NT2/D1 (cell line): Measurements from ENCODE around the gene HDGFL2.

Experiments
- DNase-seq: peaks from one replicate; pipeline ENCODE4 v3.0.0-alpha.2; 2011; ENCODE audit warnings: low read depth, low spot score
- H3K27me3 ChIP-seq: 2 replicates; pipeline ENCODE4 v1.6.0; 2011; ENCODE audit warnings: mild to moderate bottlenecking; ENCODE audit not compliant: insufficient read length, insufficient read depth
- H3K36me3 ChIP-seq: 2 replicates; pipeline ENCODE4 v1.6.1; 2011; ENCODE audit warnings: mild to moderate bottlenecking, low read length, mixed read lengths; ENCODE audit not compliant: insufficient read depth, insufficient read length
- H3K4me1 ChIP-seq: 2 replicates; pipeline ENCODE4 v1.5.1; 2011; ENCODE audit not compliant: insufficient read depth, insufficient read length
- H3K4me3 ChIP-seq: 2 replicates; pipeline ENCODE4 v1.5.1; 2011; ENCODE audit warnings: low read depth; ENCODE audit not compliant: insufficient read length
- H3K9ac ChIP-seq: 2 replicates; pipeline ENCODE4 v1.6.0; 2011; ENCODE audit warnings: low read depth; ENCODE audit not compliant: insufficient read length
- H3K9me3 ChIP-seq: 2 replicates; pipeline ENCODE4 v1.5.1; 2011; ENCODE audit warnings: mild to moderate bottlenecking, low read length; ENCODE audit not compliant: insufficient read depth
- SUZ12 ChIP-seq: IDR thresholded peaks from 2 replicates; pipeline ENCODE4 v1.6.1; 2011; ENCODE audit not compliant: insufficient read length, insufficient read depth; ENCODE audit errors: extremely low read depth
- YY1 ChIP-seq: IDR thresholded peaks from 2 replicates; pipeline ENCODE4 v1.6.1; 2011; ENCODE audit not compliant: insufficient read length, insufficient read depth
- ZNF274 ChIP-seq: IDR thresholded peaks from 2 replicates; pipeline ENCODE4 v1.6.1; 2011; ENCODE audit warnings: mild to moderate bottlenecking, low read depth, low read length

The HDGFL2 gene

DNA sequence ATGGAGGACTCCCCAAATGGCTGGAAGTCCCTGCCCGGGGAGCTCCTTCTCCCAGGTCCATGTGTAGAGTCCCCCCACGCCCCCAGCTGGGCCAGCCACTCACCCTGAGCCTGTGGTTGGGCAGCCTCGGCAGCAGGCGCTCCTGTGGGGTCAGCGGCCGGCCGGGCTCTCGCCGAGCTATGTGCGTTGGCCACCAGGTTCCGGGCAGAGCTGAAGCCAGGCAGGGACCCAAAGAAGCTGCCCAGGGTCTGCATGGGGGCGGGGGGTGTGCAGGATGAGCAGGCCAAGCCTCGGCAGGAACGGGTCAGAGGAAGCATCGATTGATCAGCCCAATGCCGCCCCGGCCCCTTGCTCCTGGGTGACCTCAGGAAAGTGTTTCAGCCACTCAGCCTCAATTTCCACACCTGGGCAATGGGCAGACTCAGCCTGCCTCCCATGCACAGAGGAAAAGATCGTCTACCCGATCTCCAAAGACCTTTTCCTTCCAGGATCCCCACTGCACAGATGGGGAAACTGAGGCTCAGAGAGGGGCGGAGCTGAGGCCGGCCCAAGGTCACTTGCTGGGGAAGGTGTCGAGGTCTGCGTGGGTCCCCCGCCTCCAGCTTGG is 45.5 kb downstream of the HDGFL2 start:
- Histone ChIP-seq H3K9me3 (no peaks in the 10 kb centered on the region), H3K4me1 (peaks cover 3% of the 10 kb centered on the region), H3K27me3 (peaks cover 33% of the 10 kb centered on the region), H3K4me3 (no peak overlapping the region), H3K36me3 (no peaks in the 10 kb centered on the region), H3K9ac (peak overlapping the region; percentile 4)
- DNase-seq: no peak
- no peak for TF ChIP-seq ZNF274
- TF ChIP-seq YY1: no peak
- TF ChIP-seq SUZ12: no peak

DNA sequence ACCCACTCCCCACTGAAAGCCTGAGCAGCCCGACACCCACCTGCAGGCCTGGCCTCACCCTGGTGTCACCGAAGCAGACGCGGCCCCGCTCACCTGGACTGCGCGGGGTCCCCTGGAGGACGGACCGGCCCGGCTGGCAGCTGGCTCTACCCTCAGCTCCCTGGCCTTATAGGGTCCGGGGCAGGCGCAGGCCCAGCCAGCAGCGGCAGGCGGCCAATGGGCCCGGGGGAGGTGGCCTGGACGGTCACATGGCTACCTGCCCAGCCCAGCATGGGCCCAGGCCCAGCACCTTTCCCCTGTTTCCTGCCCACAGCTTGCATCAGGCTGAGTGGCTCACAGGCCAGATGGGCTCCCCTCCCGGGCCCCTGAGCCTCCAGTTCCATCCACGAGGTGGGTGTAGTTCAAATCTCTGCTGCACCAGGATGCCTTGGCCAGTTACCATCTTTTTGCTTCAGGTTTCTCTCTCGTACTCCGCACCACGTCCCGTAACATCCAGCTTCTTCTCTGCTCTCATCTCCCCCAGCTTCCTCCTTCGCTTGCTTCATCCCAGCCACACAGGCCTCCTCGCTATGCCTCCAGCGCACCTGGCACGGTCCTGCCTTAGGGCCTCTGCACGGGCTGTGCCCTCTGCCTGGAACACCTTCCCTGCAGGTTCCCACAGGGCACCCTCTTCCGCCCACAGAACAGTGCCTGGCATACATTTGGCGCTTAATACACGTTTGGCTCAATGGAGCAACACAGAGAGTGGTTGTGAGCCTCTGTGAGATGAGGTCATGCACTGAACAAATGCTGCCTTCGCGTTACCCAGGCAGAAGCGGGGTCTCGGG is 46.5 kb downstream of the HDGFL2 start, which contains the start of gene PLIN4:
Gene PLIN4 (minus strand): TSS at position 142 of the 827 bp plus-strand sequence. CDS start 214 bp downstream, outside the sequence.
- no peak for TF ChIP-seq YY1
- TF ChIP-seq ZNF274: no peak
- no peak for TF ChIP-seq SUZ12
- H3K36me3 ChIP-seq: no peaks in the 10 kb centered on the region
- peaks cover 7% of the 10 kb centered on the region for H3K4me1 ChIP-seq
- no peaks in the 10 kb centered on the region for H3K9me3 ChIP-seq
- no peak for DNase-seq
- H3K27me3 ChIP-seq: peaks cover 32% of the 10 kb centered on the region
- no peak within 1 kb of the TSS for H3K4me3 ChIP-seq
- peak within 1 kb of the TSS; percentile 32 for H3K9ac ChIP-seq

DNA sequence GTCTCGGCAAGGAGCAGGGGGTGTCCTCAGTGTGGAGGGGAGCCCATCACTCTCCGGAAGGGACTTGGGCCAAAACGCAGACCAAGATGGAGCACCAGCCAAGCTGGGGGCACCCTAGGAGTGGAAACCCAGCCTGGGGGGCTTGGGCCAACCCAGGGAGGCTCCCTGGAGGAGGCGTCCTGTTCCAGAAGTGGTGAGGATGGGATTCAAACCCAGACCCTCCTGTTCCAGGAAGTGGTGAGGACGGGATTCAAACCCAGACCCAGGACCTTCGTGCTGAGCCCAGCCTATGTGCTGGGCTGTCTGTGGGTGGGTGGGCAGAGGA is 47.0 kb downstream of the HDGFL2 start:
- no peaks in the 10 kb centered on the region for H3K9me3 ChIP-seq
- no peaks in the 10 kb centered on the region for H3K36me3 ChIP-seq
- no peak overlapping the region for H3K9ac ChIP-seq
- H3K4me3 ChIP-seq: no peak overlapping the region
- TF ChIP-seq YY1 (no peak), SUZ12 (no peak), ZNF274 (no peak)
- no peak for DNase-seq
- H3K4me1 ChIP-seq: peaks cover 8% of the 10 kb centered on the region
- H3K27me3 ChIP-seq: peaks cover 32% of the 10 kb centered on the region

DNA sequence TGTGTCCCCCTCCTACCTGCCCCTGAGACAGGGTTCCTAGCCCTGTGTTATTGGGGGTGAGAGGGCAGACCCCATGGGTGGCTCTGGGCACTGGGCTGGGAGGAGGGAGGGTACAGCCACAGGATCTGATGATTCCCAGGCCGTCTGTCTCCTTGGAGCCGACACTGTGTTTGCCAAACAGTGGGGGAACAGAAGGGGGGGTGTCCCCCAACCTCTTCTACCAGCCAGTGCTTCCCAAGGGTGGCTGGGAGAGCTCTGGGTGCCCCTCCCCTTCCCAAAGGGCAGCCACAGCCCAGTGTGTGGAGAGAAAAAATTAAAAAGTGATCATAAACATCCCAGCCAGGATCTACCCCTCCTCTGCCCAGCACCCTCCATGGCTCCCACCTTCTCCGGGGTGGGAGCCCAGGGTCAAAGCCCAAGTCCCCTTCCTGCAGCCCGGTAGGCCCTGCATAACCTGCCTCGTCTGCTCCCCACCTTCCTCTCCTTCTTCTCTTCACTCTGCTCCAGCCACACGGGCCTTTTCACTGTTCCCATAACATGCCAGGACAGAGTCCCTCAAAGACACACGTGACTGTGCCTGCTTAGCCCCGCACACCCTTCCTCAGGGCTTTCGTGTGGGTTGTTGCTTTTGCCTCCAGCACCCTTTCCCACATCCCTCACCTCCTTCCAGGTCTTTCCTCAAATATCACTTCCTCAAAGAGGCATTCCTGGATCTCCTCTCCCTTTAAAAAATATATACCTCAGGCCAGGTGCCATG is 47.6 kb downstream of the HDGFL2 start:
- no peak overlapping the region for H3K9ac ChIP-seq
- peaks cover 32% of the 10 kb centered on the region for H3K27me3 ChIP-seq
- TF ChIP-seq ZNF274 (no peak), YY1 (no peak), SUZ12 (no peak)
- H3K36me3 ChIP-seq: no peaks in the 10 kb centered on the region
- H3K9me3 ChIP-seq: no peaks in the 10 kb centered on the region
- peaks cover 8% of the 10 kb centered on the region for H3K4me1 ChIP-seq
- DNase-seq: no peak
- H3K4me3 ChIP-seq: no peak overlapping the region

DNA sequence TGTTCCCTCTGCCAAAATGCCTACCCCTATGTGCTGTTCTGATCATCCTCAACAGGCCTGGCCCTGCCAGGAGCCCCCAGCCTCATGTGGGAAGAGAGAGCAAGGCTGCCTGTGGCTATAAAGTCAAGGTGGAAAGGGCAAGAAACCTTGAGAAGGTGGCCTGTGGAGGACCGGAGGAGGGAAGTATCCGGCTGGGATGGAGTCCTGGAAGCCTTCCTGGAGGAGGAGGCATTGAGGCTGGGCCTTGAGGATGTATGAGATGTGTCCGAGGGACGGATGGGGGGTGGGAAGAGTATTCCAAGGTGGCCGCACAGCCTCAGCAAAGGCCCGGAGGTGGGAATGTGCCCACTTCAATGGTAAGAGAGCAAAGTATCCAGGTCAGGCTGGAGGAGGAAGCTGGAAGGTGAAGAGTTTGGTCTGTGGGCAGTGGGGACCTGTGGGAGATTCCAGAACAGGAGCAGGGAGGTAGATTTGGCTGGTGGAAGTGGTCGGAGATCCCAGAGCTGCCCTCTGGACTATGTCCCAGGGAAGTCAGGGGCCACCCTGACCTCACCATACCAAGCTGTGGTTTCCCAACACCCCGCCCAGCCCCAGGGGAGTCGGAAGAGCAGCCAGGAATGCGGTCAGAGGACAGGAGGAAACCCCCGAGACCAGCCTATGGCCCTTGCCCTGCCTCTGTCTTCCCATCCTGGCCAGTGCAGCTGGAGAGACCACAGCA is 49.2 kb downstream of the HDGFL2 start:
- peaks cover 8% of the 10 kb centered on the region for H3K4me1 ChIP-seq
- H3K36me3 ChIP-seq: no peaks in the 10 kb centered on the region
- H3K9ac ChIP-seq: no peak overlapping the region
- no peak overlapping the region for H3K4me3 ChIP-seq
- no peaks in the 10 kb centered on the region for H3K9me3 ChIP-seq
- peaks cover 28% of the 10 kb centered on the region for H3K27me3 ChIP-seq
- TF ChIP-seq SUZ12 (no peak), ZNF274 (no peak), YY1 (no peak)
- DNase-seq: no peak

DNA sequence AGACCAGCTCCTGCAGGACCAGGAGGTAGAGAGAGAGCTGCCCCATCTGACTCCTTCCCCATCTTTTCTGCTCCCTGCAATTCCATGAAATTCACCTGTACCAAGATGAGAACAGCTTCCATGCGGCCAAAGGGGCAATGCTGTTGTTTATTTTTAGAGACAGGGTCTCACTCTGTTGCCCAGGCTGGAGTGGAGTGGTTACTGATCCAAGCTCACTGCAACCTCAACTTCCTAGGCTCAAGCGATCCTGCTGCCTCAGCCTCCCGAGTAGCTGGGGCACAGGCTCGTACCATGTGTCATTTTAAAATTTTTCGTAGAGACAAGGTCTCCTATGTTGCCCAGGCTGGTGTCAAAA is 49.8 kb downstream of the HDGFL2 start:
- no peak for TF ChIP-seq ZNF274
- TF ChIP-seq YY1: no peak
- TF ChIP-seq SUZ12: no peak
- H3K4me3 ChIP-seq: no peak overlapping the region
- H3K9ac ChIP-seq: no peak overlapping the region
- H3K27me3 ChIP-seq: peaks cover 26% of the 10 kb centered on the region
- no peak for DNase-seq
- H3K36me3 ChIP-seq: no peaks in the 10 kb centered on the region
- peaks cover 8% of the 10 kb centered on the region for H3K4me1 ChIP-seq
- no peaks in the 10 kb centered on the region for H3K9me3 ChIP-seq
